ENCODE measurements around the gene PRF1. TPM values are rescaled to one million over a fixed set of nuclear protein-coding genes. Genes with fewer than 3 reads are reported as not detected.

PRF1 gene
- total RNA-seq (0.07 TPM in 1 of 2 replicates, not detected in the other), polyA plus RNA-seq (0.84 TPM in 1 of 2 replicates, not detected in the other)

DNA sequence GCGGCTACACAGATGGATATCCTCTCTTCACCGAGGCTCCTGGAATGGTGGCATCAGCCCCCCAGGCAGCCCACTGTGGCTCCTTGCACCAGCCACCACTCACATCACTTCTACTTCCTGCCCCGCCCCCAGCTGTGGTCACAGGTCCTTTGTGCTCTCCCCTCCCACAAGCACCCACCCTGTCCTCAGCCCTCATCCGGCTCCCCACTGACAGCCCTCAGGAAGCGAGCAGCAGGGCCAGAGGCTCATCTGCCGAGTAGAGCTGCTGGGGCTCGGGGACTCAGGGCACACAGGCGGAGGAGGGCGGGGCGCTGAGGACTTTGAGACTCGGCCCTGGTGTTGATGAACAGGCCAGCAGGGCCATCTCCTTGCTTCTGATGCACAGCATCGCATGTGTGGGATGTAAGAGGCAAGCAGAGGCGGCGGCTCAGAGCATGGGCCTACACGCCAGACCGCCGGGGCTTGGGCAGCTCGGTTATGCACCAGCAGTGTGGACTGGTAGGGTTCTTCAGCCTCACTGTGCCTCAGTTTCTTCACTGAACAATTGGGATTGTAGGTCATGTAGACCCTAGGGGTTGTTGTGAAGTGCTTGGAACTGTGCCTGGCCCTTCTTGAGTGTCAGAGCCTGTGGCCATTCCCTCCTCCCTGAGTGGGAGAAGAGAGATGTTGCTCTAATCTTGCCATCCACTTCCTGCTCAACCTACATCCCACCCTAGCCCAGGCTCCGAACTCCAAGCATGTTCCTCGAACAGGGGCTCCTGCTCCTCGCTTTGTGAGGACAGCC, at the start of gene PRF1:
Gene PRF1 (minus strand): TSS at position 77 of the 784 bp plus-strand sequence. CDS start 1,839 bp downstream, outside the sequence.
- DNase-seq (ENCODE audit: low read depth in 1 of 2, low spot score in 1 of 2), result no peak
- TF ChIP-seq, protein P1, sequence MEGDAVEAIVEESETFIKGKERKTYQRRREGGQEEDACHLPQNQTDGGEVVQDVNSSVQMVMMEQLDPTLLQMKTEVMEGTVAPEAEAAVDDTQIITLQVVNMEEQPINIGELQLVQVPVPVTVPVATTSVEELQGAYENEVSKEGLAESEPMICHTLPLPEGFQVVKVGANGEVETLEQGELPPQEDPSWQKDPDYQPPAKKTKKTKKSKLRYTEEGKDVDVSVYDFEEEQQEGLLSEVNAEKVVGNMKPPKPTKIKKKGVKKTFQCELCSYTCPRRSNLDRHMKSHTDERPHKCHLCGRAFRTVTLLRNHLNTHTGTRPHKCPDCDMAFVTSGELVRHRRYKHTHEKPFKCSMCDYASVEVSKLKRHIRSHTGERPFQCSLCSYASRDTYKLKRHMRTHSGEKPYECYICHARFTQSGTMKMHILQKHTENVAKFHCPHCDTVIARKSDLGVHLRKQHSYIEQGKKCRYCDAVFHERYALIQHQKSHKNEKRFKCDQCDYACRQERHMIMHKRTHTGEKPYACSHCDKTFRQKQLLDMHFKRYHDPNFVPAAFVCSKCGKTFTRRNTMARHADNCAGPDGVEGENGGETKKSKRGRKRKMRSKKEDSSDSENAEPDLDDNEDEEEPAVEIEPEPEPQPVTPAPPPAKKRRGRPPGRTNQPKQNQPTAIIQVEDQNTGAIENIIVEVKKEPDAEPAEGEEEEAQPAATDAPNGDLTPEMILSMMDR (IDR thresholded peaks at IDR 0.05; ENCODE audit: low read depth, low read length), result no peak
- Histone ChIP-seq H3K9me3 (ENCODE audit: low read depth) (no peaks in the 10 kb centered on the region), H3K4me1 (ENCODE audit: low read depth) (no peaks in the 10 kb centered on the region), H3K27ac (no peak within 1 kb of the TSS), H3K4me3 (no peak within 1 kb of the TSS), H3K27me3 (no peaks in the 10 kb centered on the region), H3K36me3 (no peaks in the 10 kb centered on the region)

DNA sequence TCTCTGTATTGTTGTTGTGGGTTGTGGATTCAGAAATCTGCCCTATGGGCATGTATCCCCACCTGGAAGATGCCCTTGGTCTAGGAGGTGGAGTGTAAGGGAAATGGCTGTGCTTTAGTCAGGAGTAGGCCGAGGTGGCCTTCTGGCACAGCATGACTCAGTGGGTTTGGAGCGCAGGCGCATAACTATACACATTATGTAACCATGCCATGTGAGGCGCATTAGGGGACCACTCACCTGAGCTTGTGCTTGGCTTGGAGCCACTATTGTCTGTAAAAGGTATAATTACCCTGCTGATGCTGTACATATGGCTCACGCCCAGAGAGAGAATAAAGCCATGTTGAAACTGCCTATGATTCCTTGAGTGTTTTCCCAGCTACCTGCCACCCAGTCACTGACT, 49.1 kb upstream of the PRF1 start:
- H3K27ac ChIP-seq, result no peak overlapping the region
- H3K4me3 ChIP-seq, result no peak overlapping the region
- H3K9me3 ChIP-seq (ENCODE audit: low read depth), result no peaks in the 10 kb centered on the region
- DNase-seq (ENCODE audit: low read depth in 1 of 2, low spot score in 1 of 2), result no peak
- no peaks in the 10 kb centered on the region for H3K27me3 ChIP-seq
- peaks cover 6% of the 10 kb centered on the region for H3K4me1 ChIP-seq (ENCODE audit: low read depth)
- TF ChIP-seq, protein P1 (IDR thresholded peaks at IDR 0.05; ENCODE audit: low read depth, low read length), result no peak
- no peaks in the 10 kb centered on the region for H3K36me3 ChIP-seq

DNA sequence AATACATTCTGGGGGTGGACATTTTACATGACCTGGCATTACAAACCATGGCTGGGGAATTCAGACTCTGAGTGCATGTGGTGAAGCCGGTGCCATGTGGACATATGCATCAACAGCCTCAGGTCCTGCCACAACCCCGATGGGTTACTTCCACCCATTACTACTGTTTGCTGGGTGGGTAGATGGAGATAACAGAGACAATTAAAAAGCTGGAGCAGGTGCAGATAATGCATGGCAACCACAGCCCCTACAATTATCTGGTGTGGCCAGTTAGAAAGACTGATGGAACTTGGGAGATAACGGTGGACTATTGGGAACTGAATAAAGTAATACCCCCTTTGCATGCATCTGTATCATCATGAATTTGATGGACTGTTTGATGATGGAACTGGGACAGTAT, 48.2 kb upstream of the PRF1 start:
- Histone ChIP-seq H3K9me3 (ENCODE audit: low read depth) (no peaks in the 10 kb centered on the region), H3K36me3 (no peaks in the 10 kb centered on the region), H3K4me1 (ENCODE audit: low read depth) (peaks cover 6% of the 10 kb centered on the region), H3K27ac (no peak overlapping the region), H3K27me3 (no peaks in the 10 kb centered on the region), H3K4me3 (no peak overlapping the region)
- no peak for DNase-seq (ENCODE audit: low read depth in 1 of 2, low spot score in 1 of 2)
- TF ChIP-seq, protein P1 (IDR thresholded peaks at IDR 0.05; ENCODE audit: low read depth, low read length), result no peak

DNA sequence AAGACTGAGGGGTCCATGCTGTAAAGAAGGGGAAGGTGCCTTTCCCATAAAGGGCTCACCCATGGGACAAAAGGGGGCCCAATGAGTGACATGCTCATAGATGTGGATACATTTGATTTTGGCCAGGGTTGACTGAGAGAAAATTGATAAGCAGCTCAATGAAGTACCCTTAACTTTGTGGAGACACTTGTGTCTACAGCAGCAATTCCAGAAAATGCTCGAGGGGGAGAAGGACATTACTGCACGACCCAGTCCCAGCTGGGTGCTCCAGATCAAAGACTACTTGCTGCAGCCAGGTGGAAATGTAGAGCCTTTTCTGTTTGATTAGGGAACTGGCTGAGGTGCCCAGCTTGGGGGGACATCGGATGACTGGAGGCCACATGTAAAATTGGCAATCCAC, 47.6 kb upstream of the PRF1 start:
- peaks cover 6% of the 10 kb centered on the region for H3K4me1 ChIP-seq (ENCODE audit: low read depth)

DNA sequence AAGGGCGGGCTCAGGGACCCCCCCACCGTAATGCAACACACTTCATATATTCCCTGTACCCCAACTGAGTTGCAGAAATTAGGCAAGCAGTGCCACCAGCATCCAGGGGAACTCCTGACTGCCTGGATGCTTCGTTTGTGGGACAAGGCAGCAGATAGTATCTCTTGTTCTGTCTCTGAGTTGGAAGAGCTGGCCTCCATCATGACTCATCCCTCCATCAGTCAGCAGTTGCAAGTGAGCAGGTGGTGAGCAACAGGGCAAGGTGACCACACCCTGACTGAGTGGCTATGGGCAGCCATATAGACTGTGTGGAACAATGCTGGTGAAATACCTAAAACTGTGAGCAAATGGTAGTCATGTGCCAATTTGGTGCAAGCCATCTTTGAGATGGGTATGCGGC, 47.0 kb upstream of the PRF1 start:
- TF ChIP-seq, protein P1 (IDR thresholded peaks at IDR 0.05; ENCODE audit: low read depth, low read length), result no peak
- H3K27me3 ChIP-seq, result no peaks in the 10 kb centered on the region
- H3K27ac ChIP-seq, result no peak overlapping the region

More for the DNA sequence above, 47.6 kb upstream of the PRF1 start:
- Histone ChIP-seq H3K27ac (no peak overlapping the region), H3K27me3 (no peaks in the 10 kb centered on the region), H3K4me3 (no peak overlapping the region), H3K36me3 (no peaks in the 10 kb centered on the region), H3K9me3 (ENCODE audit: low read depth) (no peaks in the 10 kb centered on the region)
- DNase-seq (ENCODE audit: low read depth in 1 of 2, low spot score in 1 of 2), result no peak
- TF ChIP-seq, protein P1 (IDR thresholded peaks at IDR 0.05; ENCODE audit: low read depth, low read length), result no peak

More for the DNA sequence above, 47.0 kb upstream of the PRF1 start:
- DNase-seq (ENCODE audit: low read depth in 1 of 2, low spot score in 1 of 2), result no peak
- H3K36me3 ChIP-seq, result no peaks in the 10 kb centered on the region
- H3K4me1 ChIP-seq (ENCODE audit: low read depth), result peaks cover 6% of the 10 kb centered on the region
- H3K9me3 ChIP-seq (ENCODE audit: low read depth), result no peaks in the 10 kb centered on the region
- no peak overlapping the region for H3K4me3 ChIP-seq

All from cardiac muscle cell (in vitro differentiated cells and primary cell).